NCI-H2196 (cell line): Measurements from ENCODE around the gene ZNF365.
"Not testable (repeated sequence)": the region's sequence is repeated elsewhere in the genome, so short reads cannot be mapped to it uniquely, and the experiment has no call there.

Experiments
- DNase-seq: peaks from one replicate; lab custom pipeline; 2025; ENCODE audit not compliant: unreplicated experiment; lab: John Stamatoyannopoulos, UW

ZNF365 gene

GRCh38 chr10:62410934-62411333 lies 36.8 kb downstream of the ZNF365 start:
- not testable (repeated sequence) for DNase-seq

GRCh38 chr10:62413048-62413447 lies 38.9 kb downstream of the ZNF365 start:
- no peak for DNase-seq

- DNase-seq, result no peak
Measured at GRCh38 chr10:62413652-62414051, 39.5 kb downstream of the ZNF365 start.

- DNase-seq, result no peak
Measured at GRCh38 chr10:62414359-62414758, 40.2 kb downstream of the ZNF365 start.

DNA sequence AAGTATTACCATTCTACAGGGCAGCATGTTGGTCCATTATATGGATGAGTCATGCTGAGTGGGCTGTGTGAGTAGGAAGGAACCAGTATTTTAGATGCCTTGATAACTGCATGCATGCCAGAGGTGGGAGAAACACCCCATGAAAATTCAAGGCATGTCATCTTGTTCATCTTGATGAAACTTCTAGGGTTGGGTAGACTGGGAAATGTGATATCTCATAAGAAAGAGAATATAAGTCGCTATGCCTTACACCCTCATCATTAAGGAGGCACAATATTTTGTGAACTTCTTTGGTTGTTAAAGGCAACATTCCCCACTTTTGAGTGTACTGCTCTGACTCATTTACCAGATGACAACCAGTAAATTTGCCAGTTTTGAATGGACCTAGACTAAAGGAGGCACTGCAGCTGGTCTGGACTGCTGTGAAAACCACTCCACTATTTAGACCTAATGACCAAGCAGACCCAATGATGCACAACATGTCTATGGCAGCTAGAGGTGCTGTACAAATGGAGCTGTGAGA lies 48.0 kb downstream of the ZNF365 start:
- no peak for DNase-seq

GRCh38 chr10:62424026-62424425 lies 49.9 kb downstream of the ZNF365 start:
- no peak for DNase-seq

DNA sequence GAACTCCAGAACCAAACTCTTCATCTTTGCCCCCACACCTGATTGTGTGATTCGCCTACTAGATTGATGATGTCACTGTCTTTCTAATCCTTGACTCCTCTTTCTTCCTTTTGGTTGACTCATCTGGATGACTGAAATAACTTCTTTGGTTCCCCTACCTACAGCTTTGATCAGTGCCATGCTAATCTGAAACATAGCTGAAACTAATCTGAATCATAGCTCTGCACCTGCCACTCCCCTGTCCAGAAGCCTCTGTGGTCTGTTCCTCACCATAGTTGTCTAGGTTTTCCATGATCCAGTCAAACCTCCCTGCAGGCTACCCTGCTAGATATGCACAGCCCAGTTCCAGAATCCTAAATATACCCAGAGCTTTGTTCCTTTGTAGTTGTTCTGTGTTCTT lies 51.9 kb downstream of the ZNF365 start:
- no peak for DNase-seq

GRCh38 chr10:62426600-62426999 lies 52.4 kb downstream of the ZNF365 start:
- DNase-seq, result no peak

DNA sequence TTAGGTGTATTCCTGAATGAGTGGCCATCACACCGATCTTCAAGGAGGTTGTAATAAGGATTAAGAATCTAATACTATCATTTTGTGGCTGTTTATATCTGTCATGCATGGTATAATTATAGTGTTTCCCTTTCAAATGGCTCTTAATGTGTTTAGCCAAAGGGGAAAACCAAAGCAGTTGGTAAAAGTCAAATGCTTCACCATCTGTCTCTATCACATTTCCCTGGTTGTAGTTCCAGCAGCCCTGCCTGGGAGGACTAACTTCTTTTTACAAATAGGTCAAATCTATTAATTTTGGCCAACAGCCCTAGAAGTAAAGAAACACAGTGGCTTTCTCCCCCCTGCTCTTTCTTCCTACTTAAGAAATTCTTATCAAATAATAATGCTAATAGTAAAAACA lies 56.7 kb downstream of the ZNF365 start:
- no peak for DNase-seq

DNA sequence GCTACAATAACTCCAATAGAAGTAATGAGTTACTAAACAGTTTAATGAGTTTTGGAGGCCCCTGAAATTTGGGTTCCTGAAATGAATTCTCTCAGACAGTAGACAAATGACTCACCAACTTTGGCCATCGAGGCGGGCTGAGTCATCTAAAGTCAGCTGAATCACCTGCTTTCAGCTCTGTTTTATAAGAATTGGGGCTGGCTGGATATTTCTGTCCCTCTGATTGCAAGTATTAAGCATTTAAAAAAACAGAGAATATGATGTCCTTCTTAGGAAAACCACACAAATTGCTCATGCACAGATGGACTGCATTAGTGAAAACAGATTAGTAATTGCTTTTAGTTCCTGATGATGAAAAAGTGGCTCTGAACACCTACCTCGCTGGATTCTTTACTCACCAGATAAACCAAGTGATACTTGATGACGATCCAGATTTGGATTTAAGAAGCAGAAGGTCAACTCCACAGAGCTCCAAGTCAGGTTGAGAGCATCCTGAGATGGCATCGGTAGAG lies 59.1 kb downstream of the ZNF365 start:
- DNase-seq, result no peak

GRCh38 chr10:62433901-62434300 lies 59.7 kb downstream of the ZNF365 start:
- DNase-seq, result no peak

- peak; percentile 18 for DNase-seq
Measured at GRCh38 chr10:62437696-62438095, 63.5 kb downstream of the ZNF365 start.

GRCh38 chr10:62442006-62442405 lies 67.8 kb downstream of the ZNF365 start:
- no peak for DNase-seq

- DNase-seq, result no peak
Measured at GRCh38 chr10:62442894-62443669, 68.9 kb downstream of the ZNF365 start.

DNA sequence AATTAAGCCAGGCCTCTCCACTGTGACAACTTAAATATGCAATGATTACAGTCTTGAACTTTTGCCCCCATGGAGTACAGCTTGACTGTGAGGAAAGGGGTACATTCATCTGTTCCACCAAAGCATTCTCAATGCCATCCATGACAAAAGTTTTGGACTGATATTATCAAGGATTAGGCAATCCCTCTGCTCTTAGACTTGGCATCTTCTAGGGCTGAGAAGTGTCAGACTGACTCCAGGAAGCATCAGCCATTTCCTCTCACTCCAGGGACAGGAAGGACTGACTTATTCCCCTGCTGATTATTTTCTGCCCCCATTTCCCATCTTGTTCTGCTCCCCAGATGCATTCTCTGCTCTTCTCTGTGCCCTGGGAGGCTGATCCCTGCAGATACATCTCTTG lies 69.7 kb downstream of the ZNF365 start:
- no peak for DNase-seq

DNA sequence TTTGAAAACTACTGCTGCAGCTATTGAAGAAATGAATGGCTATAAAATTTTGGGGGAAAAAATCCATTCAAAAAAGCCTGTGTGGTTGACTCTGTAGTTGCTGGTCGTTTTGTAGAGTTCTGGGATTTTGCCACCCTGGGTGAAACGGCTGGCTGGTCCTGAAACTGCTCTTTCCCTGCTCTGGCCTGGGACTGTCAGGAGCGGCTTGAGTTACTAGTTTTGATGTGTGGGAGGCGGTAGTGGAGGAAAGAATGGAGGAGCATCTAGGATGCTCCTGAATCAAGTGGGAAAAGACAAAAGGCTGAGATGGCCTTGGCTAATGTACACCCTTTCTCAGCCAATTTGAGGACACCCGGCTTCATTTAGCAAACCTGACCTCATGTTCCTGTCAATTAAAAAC lies 72.5 kb downstream of the ZNF365 start:
- DNase-seq, result no peak

GRCh38 chr10:62450912-62451610 lies 76.9 kb downstream of the ZNF365 start:
- DNase-seq, result no peak

DNA sequence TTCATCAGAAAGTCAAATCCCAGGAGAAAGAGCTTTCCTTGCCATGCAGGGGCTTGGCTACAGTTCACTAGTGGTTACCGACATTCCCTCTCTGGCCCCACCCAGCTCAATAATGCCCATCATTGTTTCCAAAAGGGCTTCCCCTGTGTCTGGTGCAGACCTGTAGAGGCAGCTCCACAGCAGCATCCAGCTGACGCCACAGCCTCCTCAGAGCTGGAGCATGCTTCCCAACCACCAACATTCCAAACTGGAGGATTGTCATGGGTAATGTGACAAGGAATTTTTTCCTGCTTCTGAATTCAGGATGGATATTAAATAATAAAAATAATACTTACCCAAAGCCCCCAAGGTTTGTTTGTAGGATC lies 77.4 kb downstream of the ZNF365 start:
- DNase-seq, result no peak
